ENCODE data around the gene ANAPC4. TPM values are rescaled to one million over a fixed set of nuclear protein-coding genes. Genes with fewer than 3 reads are reported as not detected.

Gene ANAPC4
- total RNA-seq, 1 donor from 2014 or later = 12.2 TPM

GRCh38 chr4:25402521-25402920 is 25.5 kb downstream of the ANAPC4 start:
- no peak for DNase-seq
- Histone ChIP-seq H3K27me3 (ENCODE audit: low read depth) (no peaks in the 10 kb centered on the region), H3K27ac (replicated peaks) (no peak overlapping the region), H3K4me1 (no peaks in the 10 kb centered on the region), H3K36me3 (peaks cover 96% of the 10 kb centered on the region), H3K9me3 (replicated peaks) (peaks cover under 1% of the 10 kb centered on the region), H3K4me3 (no peak overlapping the region)
- no peak for TF ChIP-seq CTCF (IDR thresholded peaks at IDR 0.05; ENCODE audit: borderline replicate concordance)
- intact Hi-C loops (cut with micrococcal nuclease) = no loop called here

- TF ChIP-seq CTCF (IDR thresholded peaks at IDR 0.05; ENCODE audit: borderline replicate concordance) = no peak
- DNase-seq = no peak
- intact Hi-C loops (cut with micrococcal nuclease) = no loop called here
- Histone ChIP-seq H3K4me1 (no peaks in the 10 kb centered on the region), H3K9me3 (replicated peaks) (no peaks in the 10 kb centered on the region), H3K4me3 (no peak overlapping the region), H3K27ac (replicated peaks) (no peak overlapping the region), H3K36me3 (peaks cover 96% of the 10 kb centered on the region), H3K27me3 (ENCODE audit: low read depth) (no peaks in the 10 kb centered on the region)
Measured at GRCh38 chr4:25403699-25404098, 26.6 kb downstream of the ANAPC4 start.

GRCh38 chr4:25405453-25405852 is 28.4 kb downstream of the ANAPC4 start:
- Histone ChIP-seq H3K27ac (replicated peaks) (no peak overlapping the region), H3K9me3 (replicated peaks) (no peaks in the 10 kb centered on the region), H3K4me1 (no peaks in the 10 kb centered on the region), H3K4me3 (no peak overlapping the region), H3K36me3 (peaks cover 96% of the 10 kb centered on the region), H3K27me3 (ENCODE audit: low read depth) (no peaks in the 10 kb centered on the region)
- intact Hi-C loops (cut with micrococcal nuclease) = no loop called here
- DNase-seq = no peak
- TF ChIP-seq CTCF (IDR thresholded peaks at IDR 0.05; ENCODE audit: borderline replicate concordance) = no peak

GRCh38 chr4:25406081-25406692 is 29.1 kb downstream of the ANAPC4 start:
- no peak for TF ChIP-seq CTCF (IDR thresholded peaks at IDR 0.05; ENCODE audit: borderline replicate concordance)

GRCh38 chr4:25410820-25411529 is 33.9 kb downstream of the ANAPC4 start:
- Histone ChIP-seq H3K27me3 (ENCODE audit: low read depth) (no peaks in the 10 kb centered on the region), H3K27ac (replicated peaks) (no peak overlapping the region), H3K9me3 (replicated peaks) (no peaks in the 10 kb centered on the region), H3K36me3 (peaks cover 97% of the 10 kb centered on the region), H3K4me1 (no peaks in the 10 kb centered on the region), H3K4me3 (no peak overlapping the region)
- no peak for TF ChIP-seq CTCF (IDR thresholded peaks at IDR 0.05; ENCODE audit: borderline replicate concordance)
- intact Hi-C loops (cut with micrococcal nuclease) = no loop called here
- DNase-seq = no peak

More at GRCh38 chr4:25406081-25406692, 29.1 kb downstream of the ANAPC4 start:
- H3K4me3 ChIP-seq = no peak overlapping the region
- intact Hi-C loops (cut with micrococcal nuclease) = no loop called here
- H3K27me3 ChIP-seq (ENCODE audit: low read depth) = no peaks in the 10 kb centered on the region
- peaks cover 98% of the 10 kb centered on the region for H3K36me3 ChIP-seq
- H3K9me3 ChIP-seq (replicated peaks) = no peaks in the 10 kb centered on the region
- no peak for DNase-seq
- no peak overlapping the region for H3K27ac ChIP-seq (replicated peaks)
- H3K4me1 ChIP-seq = no peaks in the 10 kb centered on the region
